ENCODE measurements around the gene NR4A1. TPM values are rescaled to one million over a fixed set of nuclear protein-coding genes. Genes with fewer than 3 reads are reported as not detected.

NR4A1 gene
- total RNA-seq, 1 donor from 2014 or later, result 51.0 TPM

DNA sequence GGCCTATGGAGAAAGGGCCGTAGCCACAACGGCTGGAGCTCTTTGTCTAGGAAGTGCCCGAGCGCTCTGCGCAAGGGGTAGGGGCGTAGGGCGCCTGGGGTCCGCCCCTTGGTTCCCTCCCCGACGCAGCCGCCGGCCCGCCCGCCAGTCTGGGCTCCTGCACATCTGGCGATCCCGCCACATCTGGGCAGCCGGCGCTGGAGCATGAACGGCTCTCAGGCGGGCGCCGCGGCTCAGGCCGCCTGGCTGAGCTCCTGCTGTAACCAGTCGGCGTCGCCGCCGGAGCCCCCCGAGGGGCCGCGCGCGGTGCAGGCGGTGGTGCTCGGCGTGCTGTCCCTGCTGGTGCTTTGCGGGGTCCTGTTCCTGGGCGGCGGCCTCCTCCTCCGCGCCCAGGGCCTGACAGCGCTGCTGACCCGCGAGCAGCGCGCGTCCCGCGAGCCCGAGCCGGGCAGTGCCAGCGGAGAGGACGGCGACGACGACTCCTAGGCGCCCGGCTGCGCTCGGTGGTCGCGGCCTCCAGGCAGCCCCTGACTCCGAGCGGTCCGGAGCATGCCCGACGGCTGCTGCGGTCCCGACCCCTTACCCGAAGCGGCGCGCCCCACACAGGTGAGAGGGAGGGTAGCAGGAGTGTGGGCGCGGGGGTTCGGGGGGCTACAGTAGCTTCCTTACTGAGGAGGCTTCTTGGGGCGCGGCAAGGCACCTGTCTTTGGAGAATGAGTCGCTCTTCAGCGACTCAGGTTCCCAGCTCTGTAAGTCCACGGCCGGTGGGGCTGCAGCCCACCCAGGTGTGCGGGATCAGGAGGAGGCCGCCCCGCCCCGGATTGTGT, 28.5 kb downstream of the NR4A1 start, which contains the start of gene SMIM41:
Gene SMIM41 (plus strand): TSS at position 129 of the 827 bp plus-strand sequence. CDS start 76 bp downstream, at position 205.
- TF ChIP-seq CTCF (conservative IDR thresholded peaks at IDR 0.05), result no peak
- Mint-ChIP-seq H3K27ac (ENCODE audit: unreplicated experiment) (peak within 1 kb of the TSS; percentile 43), H3K4me3 (no peak within 1 kb of the TSS), H3K4me1 (peaks cover 18% of the 10 kb centered on the region), H3K27me3 (ENCODE audit: low read depth) (no peaks in the 10 kb centered on the region), H3K36me3 (ENCODE audit: low read depth) (peaks cover 5% of the 10 kb centered on the region), H3K9me3 (no peaks in the 10 kb centered on the region)
- no peak for DNase-seq (ENCODE audit: low read depth, low spot score)

- no peaks in the 10 kb centered on the region for H3K27me3 Mint-ChIP-seq (ENCODE audit: low read depth)
- peaks cover 5% of the 10 kb centered on the region for H3K36me3 Mint-ChIP-seq (ENCODE audit: low read depth)
- peak overlapping the region; percentile 43 for H3K27ac Mint-ChIP-seq (ENCODE audit: unreplicated experiment)
- DNase-seq (ENCODE audit: low read depth, low spot score), result no peak
- peaks cover 18% of the 10 kb centered on the region for H3K4me1 Mint-ChIP-seq
- H3K4me3 Mint-ChIP-seq, result no peak overlapping the region
- H3K9me3 Mint-ChIP-seq, result no peaks in the 10 kb centered on the region
- TF ChIP-seq CTCF (conservative IDR thresholded peaks at IDR 0.05), result no peak
These were observed 29.4 kb downstream of the NR4A1 start for GRCh38 chr12:52080403-52081251.

DNA sequence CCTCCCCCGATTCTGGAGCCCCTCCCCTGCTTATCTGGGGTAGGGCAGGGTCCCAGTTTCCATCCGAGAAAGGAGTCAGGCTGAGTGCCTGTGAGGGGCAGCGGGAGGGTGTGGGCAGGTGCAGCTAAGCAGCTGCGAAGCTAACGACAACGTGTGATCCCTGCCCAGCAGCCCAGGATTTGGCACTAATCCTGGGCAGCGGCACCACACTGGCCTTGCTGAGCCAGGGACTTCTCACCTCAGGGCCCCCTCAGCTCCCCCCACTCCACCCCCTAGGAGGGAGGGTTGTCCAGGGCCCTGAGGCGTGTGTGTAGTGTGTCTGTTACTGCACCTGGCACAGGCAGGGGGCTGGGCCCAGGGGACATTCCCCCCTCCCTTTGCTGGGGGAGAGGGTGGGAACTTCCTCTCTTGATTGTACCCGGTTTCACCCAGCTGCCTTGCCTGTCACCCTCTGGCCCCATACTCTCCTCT, 30.1 kb downstream of the NR4A1 start:
- Mint-ChIP-seq H3K36me3 (ENCODE audit: low read depth) (peaks cover 5% of the 10 kb centered on the region), H3K9me3 (no peaks in the 10 kb centered on the region), H3K27ac (ENCODE audit: unreplicated experiment) (peak overlapping the region; percentile 83), H3K4me1 (peaks cover 18% of the 10 kb centered on the region), H3K4me3 (no peak overlapping the region), H3K27me3 (ENCODE audit: low read depth) (peaks cover 3% of the 10 kb centered on the region)
- no peak for TF ChIP-seq CTCF (conservative IDR thresholded peaks at IDR 0.05)
- no peak for DNase-seq (ENCODE audit: low read depth, low spot score)

- Mint-ChIP-seq H3K36me3 (ENCODE audit: low read depth) (peaks cover 5% of the 10 kb centered on the region), H3K27ac (ENCODE audit: unreplicated experiment) (peak overlapping the region; percentile 83), H3K27me3 (ENCODE audit: low read depth) (peaks cover 3% of the 10 kb centered on the region), H3K9me3 (no peaks in the 10 kb centered on the region), H3K4me3 (peak overlapping the region; percentile 13), H3K4me1 (peaks cover 18% of the 10 kb centered on the region)
- no peak for TF ChIP-seq CTCF (conservative IDR thresholded peaks at IDR 0.05)
- DNase-seq (ENCODE audit: low read depth, low spot score), result no peak
These were observed 30.9 kb downstream of the NR4A1 start for GRCh38 chr12:52082026-52082668.

GRCh38 chr12:52082669-52082987, 31.4 kb downstream of the NR4A1 start:
- TF ChIP-seq CTCF (conservative IDR thresholded peaks at IDR 0.05), result no peak
- Mint-ChIP-seq H3K9me3 (no peaks in the 10 kb centered on the region), H3K4me3 (no peak overlapping the region), H3K27me3 (ENCODE audit: low read depth) (peaks cover 3% of the 10 kb centered on the region), H3K4me1 (peaks cover 18% of the 10 kb centered on the region), H3K27ac (ENCODE audit: unreplicated experiment) (no peak overlapping the region), H3K36me3 (ENCODE audit: low read depth) (peaks cover 4% of the 10 kb centered on the region)
- DNase-seq (ENCODE audit: low read depth, low spot score), result no peak

All from neural crest cell (in vitro differentiated cells).